HFF-Myc (cell line): ENCODE results near the gene OR51S1.
"Not testable (repeated sequence)": the region's sequence is repeated elsewhere in the genome, so short reads cannot be mapped to it uniquely, and the experiment has no call there.

ENCODE experiments used
- DNase-seq: peaks from one replicate; pipeline ENCODE4 v3.0.0-alpha.2; 2011; ENCODE audit warnings: low read depth; ENCODE audit errors: extremely low read depth
- H3K4me3 ChIP-seq: replicated peaks from 2 replicates; pipeline ENCODE4 v1.5.1; 2011; ENCODE audit warnings: low read depth, mild to moderate bottlenecking, control low read depth, low read length
- TF ChIP-seq, protein P1 (sequence below): IDR thresholded peaks from 2 replicates; pipeline ENCODE4 v1.5.1; 2012; ENCODE audit warnings: mild to moderate bottlenecking, low read depth, low read length, control low read depth; ENCODE audit errors: missing control alignments

Gene OR51S1

DNA sequence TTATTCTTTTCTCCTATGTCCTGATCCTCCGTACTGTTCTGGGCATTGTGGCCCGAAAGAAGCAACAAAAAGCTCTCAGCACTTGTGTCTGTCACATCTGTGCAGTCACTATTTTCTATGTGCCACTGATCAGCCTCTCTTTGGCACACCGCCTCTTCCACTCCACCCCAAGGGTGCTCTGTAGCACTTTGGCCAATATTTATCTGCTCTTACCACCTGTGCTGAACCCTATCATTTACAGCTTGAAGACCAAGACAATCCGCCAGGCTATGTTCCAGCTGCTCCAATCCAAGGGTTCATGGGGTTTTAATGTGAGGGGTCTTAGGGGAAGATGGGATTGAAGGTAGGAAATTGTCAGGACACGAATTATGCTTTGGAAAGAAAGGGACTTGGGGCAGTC lies 33.5 kb upstream of the OR51S1 start:
- DNase-seq: no peak
- no peak overlapping the region for H3K4me3 ChIP-seq
- TF ChIP-seq, protein P1, sequence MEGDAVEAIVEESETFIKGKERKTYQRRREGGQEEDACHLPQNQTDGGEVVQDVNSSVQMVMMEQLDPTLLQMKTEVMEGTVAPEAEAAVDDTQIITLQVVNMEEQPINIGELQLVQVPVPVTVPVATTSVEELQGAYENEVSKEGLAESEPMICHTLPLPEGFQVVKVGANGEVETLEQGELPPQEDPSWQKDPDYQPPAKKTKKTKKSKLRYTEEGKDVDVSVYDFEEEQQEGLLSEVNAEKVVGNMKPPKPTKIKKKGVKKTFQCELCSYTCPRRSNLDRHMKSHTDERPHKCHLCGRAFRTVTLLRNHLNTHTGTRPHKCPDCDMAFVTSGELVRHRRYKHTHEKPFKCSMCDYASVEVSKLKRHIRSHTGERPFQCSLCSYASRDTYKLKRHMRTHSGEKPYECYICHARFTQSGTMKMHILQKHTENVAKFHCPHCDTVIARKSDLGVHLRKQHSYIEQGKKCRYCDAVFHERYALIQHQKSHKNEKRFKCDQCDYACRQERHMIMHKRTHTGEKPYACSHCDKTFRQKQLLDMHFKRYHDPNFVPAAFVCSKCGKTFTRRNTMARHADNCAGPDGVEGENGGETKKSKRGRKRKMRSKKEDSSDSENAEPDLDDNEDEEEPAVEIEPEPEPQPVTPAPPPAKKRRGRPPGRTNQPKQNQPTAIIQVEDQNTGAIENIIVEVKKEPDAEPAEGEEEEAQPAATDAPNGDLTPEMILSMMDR: no peak

DNA sequence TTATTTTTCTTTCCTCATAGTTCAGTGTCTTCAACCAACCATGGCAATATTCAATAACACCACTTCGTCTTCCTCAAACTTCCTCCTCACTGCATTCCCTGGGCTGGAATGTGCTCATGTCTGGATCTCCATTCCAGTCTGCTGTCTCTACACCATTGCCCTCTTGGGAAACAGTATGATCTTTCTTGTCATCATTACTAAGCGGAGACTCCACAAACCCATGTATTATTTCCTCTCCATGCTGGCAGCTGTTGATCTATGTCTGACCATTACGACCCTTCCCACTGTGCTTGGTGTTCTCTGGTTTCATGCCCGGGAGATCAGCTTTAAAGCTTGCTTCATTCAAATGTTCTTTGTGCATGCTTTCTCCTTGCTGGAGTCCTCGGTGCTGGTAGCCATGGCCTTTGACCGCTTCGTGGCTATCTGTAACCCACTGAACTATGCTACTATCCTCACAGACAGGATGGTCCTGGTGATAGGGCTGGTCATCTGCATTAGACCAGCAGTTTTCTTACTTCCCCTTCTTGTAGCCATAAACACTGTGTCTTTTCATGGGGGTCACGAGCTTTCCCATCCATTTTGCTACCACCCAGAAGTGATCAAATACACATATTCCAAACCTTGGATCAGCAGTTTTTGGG lies 33.0 kb upstream of the OR51S1 start, which contains the start of gene OR51T1:
Gene OR51T1, plus strand, starts transcription at position 41 of the 641 bp plus-strand sequence. Its CDS starts 0 bp downstream, at position 41.
- no peak for DNase-seq
- TF ChIP-seq, protein P1: no peak
- H3K4me3 ChIP-seq: no peak within 1 kb of the TSS

DNA sequence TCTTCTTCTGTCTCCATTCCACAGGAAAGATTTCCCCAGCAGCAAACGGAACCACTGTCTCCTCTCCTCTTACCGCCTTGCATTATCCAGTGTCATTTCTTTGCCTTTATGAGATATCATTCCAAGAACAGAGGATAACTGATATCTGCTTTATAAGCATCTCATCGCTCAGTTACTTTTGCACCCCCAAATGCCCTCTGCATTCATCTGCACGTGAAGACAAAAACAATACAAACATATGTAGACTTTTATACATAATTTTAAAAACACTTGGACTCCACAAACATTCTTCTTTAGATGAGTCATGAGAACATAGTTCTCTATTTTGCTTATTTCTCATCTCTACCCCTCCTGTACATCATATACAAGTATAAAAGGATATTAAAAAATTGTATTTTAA lies 32.2 kb upstream of the OR51S1 start:
- no peak for DNase-seq
- TF ChIP-seq, protein P1: no peak
- H3K4me3 ChIP-seq: no peak overlapping the region

DNA sequence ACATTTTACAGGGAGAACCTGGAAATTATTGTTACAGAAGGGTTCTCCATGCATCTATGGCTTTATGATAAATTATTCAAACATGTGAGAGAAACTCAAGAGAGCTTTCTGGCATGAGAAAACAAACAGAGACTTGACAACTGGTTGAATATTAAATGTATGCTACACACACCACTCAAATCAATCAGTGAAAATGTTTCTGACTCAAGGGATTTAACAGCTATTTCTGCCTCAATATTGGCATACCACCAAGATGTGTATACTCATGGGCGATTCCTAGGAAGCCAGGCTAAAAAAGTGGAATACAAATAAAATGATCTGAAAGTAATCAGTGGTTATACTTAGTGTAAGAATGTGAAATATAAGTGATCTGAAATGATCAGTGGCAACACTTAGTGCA lies 16.8 kb upstream of the OR51S1 start:
- TF ChIP-seq, protein P1: no peak
- DNase-seq: no peak
- no peak overlapping the region for H3K4me3 ChIP-seq

DNA sequence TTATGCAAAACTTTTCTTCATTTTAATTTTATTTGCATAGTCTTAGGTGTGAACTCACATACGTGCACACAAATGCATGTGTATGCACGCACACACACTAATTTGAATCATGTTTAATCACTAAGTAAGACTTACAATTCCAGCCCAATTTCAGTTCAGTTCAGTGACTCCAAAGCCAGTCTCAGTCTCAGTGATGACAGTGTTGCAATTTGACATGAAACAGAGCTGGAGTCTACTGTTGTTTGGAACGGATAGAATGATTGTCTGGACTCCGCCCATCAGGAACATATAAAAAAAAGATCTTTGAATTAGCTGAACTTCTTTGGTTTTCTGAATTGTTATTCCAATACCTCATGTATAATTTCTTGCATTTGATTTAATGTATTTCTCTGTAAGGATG lies 14.9 kb upstream of the OR51S1 start:
- TF ChIP-seq, protein P1: no peak
- DNase-seq: no peak

DNA sequence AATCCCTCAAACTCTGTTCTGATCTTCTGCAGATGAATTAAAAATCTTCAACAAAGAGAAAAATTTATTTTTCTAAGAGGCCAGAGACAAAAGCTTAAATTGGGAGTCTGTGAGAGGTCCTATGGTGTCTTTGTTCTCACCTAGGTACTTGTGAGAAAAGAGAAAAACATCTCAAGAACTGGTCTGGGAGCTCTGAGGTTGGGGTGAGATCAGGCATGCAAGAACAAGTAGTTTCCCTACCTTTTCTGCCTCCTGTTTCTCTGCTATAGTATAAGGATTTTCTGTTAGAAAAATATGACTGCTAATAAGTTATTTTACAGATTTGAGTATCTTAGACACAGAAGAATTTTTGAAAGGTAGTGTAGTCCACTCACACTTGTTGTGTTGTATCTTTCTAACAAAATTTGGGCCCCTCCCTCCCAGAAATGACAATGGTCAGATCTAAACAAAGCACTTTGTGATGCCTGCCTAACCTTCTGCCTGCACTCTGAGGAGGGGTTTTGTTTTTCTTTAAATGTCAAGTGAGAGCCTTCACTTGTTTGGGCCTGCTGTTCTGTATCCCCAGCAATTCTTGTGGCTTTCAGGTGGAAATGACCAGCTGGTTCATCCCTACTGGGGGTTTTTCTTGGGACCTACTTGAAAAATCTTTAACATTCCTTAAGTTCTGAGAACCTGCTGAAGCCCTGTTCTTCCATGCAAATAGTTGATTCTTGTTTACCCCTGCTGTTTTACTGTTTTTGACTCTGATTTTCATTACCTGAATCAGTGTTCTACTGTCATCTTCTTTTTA lies 13.6 kb upstream of the OR51S1 start:
- no peak for DNase-seq
- TF ChIP-seq, protein P1: no peak
- H3K4me3 ChIP-seq: no peak overlapping the region

More for the DNA sequence above, 14.9 kb upstream of the OR51S1 start:
- H3K4me3 ChIP-seq: no peak overlapping the region

DNA sequence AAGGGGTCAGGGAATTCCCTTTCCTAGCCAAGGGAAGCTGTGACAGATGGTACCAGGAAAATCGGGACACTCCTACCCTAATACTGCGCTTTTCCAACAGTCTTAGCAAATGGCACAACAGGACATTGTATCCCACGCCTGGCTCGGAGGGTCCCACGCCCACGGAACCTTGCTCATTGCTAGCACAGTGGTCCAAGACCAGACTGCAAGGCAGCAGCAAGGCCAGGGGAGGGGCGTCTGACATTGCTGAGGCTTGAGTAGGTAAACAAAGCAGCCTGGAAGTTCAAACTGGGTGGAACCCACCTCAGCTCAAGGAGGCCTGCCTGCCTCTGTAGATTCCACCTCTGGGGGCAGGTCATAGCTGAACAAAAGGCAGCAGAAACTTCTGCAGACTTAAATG lies 5.3 kb upstream of the OR51S1 start:
- not testable (repeated sequence) for H3K4me3 ChIP-seq, DNase-seq
